ENCODE measurements around the gene ANKMY1.

GRCh38 chr2:240582781-240583180 lies 25.0 kb upstream of the ANKMY1 start:
- no peak for TF ChIP-seq CTCF (IDR thresholded peaks at IDR 0.05; ENCODE audit: low read depth, low read length)
- TF ChIP-seq EZH2phosphoT487 (IDR thresholded peaks at IDR 0.05; ENCODE audit: low read depth): no peak

All from OCI-LY3 (cell line).